Measurements from ENCODE around the gene USP48.
"Not testable (repeated sequence)": the region's sequence is repeated elsewhere in the genome, so short reads cannot be mapped to it uniquely, and the experiment has no call there.

Gene USP48

GRCh38 chr1:21633141-21633755 lies 149.7 kb downstream of the USP48 start:
- no peak for DNase-seq

GRCh38 chr1:21631944-21632887 lies 150.7 kb downstream of the USP48 start:
- DNase-seq: no peak

GRCh38 chr1:21631590-21631943 lies 151.4 kb downstream of the USP48 start:
- not testable (repeated sequence) for DNase-seq

DNA sequence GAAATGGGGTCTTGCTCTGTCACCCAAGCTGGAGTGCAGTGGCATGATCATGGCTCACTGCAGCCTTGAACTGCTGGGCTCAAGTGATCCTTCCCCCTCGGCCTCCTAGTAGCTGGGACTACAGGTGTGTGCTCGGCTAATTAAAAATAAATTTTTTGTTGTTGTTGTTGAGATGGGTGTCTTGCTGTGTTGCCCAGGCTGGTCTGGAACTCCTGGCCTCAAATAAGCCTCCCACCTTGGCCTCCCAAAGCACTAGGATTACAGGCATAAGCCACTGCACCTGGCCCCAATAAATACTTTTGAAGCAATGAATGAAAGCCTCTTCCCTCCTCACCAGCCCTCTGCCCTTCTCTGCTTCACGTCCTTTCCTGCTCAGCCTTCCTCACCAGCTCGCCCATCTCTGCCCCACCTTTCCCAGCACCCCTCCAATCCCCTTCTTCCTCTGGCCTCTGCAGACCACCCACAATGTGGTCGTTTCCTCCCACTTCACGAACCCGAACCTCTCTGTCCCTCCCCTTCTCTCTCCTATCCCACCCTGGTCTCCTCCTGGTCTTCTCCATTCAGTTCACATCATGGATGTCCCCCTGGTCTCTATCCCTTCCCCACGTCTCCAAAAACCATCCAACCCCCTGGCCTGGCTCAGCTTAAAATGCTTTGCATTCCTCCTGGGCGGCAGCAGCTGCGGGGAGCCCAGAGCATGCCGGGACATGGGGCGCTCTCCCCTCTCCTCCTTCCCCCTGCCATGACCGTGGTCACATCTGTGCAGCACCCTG lies 152.2 kb downstream of the USP48 start:
- no peak for DNase-seq

- DNase-seq: no peak
Observed at GRCh38 chr1:21629971-21630370, 153.0 kb downstream of the USP48 start.

GRCh38 chr1:21628798-21629393 lies 154.1 kb downstream of the USP48 start:
- DNase-seq: no peak

All from cortex of kidney (tissue), 1 donor.